NCI-H748 (cell line): ENCODE results near the gene GTSE1.

Experiments used
- DNase-seq: peaks from one replicate; lab custom pipeline; 2025; ENCODE audit not compliant: unreplicated experiment; lab: John Stamatoyannopoulos, UW

GTSE1 gene

GRCh38 chr22:46363611-46364321 lies 67.1 kb downstream of the GTSE1 start:
- peak; percentile 16 for DNase-seq

DNA sequence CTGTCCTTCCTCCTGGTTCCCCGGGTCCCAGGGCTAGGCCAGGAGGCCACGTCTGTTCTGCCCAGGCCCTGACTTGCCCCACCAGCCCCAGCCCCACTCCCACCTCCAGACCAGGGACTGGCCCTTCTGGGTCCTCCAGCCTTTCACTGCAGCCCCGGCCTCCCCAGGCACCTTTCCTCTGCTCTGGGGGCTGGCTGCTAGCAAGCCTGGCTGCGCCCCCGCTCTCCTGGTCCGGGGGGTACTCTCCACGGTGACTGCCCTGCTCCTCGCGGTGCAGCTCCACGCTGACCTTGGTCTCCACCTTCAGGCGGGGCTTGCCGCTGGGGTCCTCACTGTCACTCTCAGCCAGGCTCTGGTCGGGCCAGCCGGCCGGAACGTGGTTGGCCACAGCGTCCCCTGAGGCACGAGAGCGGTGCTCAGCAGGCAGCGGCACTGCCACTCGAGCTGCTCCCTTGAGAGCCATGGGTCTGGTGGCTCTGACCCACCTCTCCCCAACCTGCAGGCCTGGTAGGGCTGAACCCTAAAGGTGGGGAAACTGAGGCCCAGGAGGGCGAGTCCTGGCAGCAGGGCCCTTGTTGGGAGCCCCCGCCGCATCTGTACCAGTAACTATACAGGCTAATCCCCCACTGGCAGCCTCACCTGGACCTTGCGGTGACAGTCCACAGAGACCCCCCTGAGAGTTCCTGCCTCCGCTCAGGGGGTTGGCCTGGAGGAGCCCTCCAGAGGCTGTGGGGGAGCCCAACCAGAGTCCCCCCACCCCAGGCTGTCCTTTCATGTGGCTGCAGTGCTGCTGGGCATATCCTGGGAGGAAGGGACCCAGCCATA lies 67.9 kb downstream of the GTSE1 start:
- DNase-seq: no peak

DNA sequence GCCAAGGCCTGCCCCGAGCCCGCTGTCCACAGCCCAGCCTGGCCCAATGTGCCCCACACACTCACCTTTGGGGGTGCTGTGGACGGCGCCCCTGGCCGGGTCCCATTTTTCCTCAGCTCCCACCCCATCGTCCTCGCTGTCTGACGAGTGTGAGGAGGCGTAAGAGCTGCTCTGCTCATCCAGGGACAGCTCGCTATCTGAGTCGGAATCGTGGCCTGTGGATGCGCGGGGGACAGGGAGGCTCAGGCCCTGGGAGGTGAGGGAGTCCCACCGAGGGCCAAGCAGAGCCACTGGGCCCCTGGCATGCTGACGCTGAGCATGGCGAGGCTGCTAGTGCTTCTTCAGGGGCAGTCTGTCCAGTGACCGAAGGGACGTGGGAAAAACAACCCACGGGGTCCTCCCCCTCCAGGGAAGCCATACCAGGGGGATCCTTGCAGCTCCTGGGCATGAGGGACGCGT lies 68.5 kb downstream of the GTSE1 start:
- DNase-seq: no peak

DNA sequence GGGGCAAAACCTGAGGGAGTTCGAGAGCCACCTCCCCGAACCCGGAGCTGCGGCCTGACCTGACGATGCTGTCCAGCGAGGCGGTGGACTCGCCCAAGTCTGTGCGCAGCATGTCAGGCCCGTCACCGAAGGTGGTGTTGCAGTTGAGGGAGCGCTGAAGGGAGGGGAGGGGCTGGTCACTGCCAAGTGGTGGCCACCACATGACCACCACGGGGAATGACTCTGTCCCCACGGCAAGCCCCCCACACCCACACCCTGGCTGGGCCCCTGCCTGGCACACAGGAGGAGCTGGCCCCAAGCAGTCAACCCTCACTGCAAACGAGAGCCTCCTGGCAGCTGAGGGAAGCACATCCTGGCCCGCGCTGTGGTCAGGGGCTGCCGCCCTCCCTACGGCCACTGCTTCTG lies 69.7 kb downstream of the GTSE1 start:
- DNase-seq: no peak

- DNase-seq: peak; percentile 20
Observed at GRCh38 chr22:46366801-46367706, 70.4 kb downstream of the GTSE1 start.

- DNase-seq: peak; percentile 67
Observed at GRCh38 chr22:46367707-46368191, 71.1 kb downstream of the GTSE1 start.

DNA sequence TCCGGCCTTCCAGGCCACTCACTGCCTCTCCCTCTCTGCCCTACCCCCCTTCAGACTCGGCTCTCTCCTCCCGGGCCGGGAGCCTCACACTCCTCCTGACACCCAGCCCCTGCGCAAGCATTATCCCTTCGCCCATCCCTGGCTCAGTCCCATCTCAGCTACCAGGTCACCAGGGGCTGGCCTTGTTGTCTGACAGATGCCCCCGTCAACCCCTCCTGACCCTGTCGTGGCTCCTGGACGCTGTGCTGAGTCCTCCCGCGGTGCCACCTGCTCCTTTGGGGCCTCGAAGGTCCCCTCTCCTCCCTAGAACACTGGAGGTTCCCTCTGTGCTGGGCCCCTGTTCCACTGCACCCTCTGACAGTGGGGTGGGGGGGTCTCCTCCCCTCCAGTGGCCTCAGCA lies 71.8 kb downstream of the GTSE1 start:
- DNase-seq: no peak

GRCh38 chr22:46368871-46369715 lies 72.4 kb downstream of the GTSE1 start:
- DNase-seq: no peak

GRCh38 chr22:46369716-46370583 lies 73.3 kb downstream of the GTSE1 start:
- DNase-seq: no peak

DNA sequence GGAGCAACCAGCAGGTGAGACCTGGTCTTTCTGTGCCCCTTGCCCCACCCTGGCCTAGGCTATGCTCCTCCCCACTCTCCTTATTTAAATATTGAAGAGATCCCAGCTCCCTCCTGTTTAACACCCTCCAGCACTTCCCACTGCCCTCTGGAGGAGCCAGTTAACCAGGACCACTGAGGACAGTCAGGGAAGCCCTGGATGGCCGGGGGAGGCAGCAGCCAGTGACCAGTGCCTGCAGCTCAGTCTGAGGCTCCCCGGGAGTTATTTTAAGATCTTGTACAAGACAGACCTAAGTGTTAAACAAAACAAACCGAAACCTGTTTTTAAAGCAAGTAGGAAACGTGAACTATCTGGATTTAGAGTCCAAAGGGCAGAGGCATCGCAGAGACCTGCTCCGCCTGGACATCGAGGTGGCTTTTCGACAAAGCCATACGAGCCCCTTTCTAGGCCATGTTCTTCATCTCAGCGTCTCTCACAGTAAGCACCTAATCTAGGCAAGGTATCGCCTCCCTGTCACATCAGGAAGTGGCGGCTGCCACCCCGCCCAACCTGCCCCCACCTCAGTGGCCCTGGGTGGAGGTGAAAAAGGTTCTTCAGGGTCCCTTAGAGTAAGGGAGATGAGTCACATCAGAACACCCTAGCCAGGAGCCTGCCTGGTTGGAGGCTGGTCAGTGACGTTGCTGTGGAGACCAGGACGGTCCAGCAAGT lies 74.1 kb downstream of the GTSE1 start:
- no peak for DNase-seq

DNA sequence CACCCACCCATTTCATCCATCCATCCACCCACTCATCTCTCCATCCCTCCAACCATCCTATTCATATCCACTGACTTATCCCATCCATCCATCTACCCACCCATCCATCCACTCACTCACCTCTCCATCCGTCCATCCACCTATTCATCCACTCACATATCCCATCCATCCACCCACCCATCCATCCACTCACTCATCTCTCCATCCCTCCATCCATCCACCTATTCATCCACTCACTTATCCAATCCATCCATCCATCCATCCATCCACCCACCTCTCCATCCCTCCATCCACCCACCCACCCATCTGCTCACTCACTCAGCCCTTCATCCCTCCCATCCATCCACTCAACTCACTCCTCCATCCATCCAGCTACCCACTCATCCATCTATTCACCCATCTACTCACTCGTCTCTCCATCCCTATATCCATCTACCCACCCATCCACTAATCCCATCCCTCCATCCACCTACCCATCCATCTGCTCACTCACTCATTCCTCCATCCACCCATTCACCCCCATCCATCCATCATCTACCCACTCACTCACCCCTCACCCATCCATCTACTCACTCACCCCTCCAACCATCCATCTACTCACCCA lies 75.1 kb downstream of the GTSE1 start:
- no peak for DNase-seq

GRCh38 chr22:46372686-46373085 lies 76.0 kb downstream of the GTSE1 start:
- no peak for DNase-seq

DNA sequence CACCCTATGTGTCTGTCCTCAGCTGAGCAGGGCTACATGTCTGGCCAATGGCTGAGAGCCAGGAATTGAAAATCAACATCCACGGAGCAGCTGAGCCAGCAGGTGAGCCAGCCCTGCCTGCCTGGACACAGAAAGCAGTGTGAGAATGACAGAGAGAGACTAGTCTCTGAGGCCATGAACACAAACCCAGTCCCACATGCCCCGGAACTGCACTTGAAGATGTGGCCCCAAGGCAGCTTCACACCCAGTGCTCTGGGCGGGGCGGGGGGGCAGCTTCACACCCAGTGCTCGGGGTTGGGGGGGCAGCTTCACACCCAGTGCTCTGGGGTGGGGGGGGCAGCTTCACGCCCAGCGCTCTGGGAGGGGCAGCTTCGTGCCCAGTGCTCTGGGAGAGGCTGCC lies 76.5 kb downstream of the GTSE1 start:
- peak; percentile 40 for DNase-seq

GRCh38 chr22:46373921-46374662 lies 77.4 kb downstream of the GTSE1 start:
- DNase-seq: no peak

GRCh38 chr22:46374663-46375474 lies 78.2 kb downstream of the GTSE1 start:
- DNase-seq: no peak

- no peak for DNase-seq
Observed at GRCh38 chr22:46376111-46376510, 79.4 kb downstream of the GTSE1 start.
